Gastroesophageal sphincter (tissue), 4 donors: ENCODE measurements around the gene UBE2E3. TPM values are rescaled to one million over a fixed set of nuclear protein-coding genes. Genes with fewer than 3 reads are reported as not detected.

Source experiments
- ATAC-seq: fragments of 150-250 bp; one replicate; pipeline ENCODE4 v1.9.1; 2016; ENCODE audit warnings: mild to moderate bottlenecking, moderate library complexity
- H3K27ac ChIP-seq, 4 donors: fragments of 200-600 bp; sonication (generic) in 3 of 4; 1 replicate in 3 of 4; 2 replicates in 1 of 4; pipeline ENCODE4 v1.5.1; 2016 to 2019
- H3K27me3 ChIP-seq: fragments of 200-600 bp; sonication (generic); one replicate; pipeline ENCODE4 v1.5.1; 2019
- H3K36me3 ChIP-seq, 2 donors: fragments of 200-600 bp; sonication (generic); one replicate each; pipeline ENCODE4 v1.5.1; 2019; ENCODE audit warnings: control low read depth in 1 of 2
- H3K4me1 ChIP-seq, 3 donors: fragments of 200-600 bp; sonication (generic); 1 replicate in 2 of 3; 2 replicates in 1 of 3; pipeline ENCODE4 v1.5.1; 2016 to 2019; ENCODE audit warnings: control low read depth in 2 of 3
- H3K4me3 ChIP-seq, 2 donors: fragments of 200-600 bp; sonication (generic); one replicate each; pipeline ENCODE4 v1.5.1; 2019; ENCODE audit warnings: mild to moderate bottlenecking in 1 of 2, moderate library complexity in 1 of 2
- H3K9me3 ChIP-seq, 3 donors: fragments of 200-600 bp; sonication (generic); one replicate each; pipeline ENCODE4 v1.5.1; 2017 to 2019; ENCODE audit warnings: control low read depth in 2 of 3
- EP300 ChIP-seq: sonication (generic); formaldehyde crosslinking; IDR thresholded peaks from one replicate; pipeline ENCODE4 v1.6.1; 2017; ENCODE audit warnings: antibody characterized with exemption, mild to moderate bottlenecking
- POLR2A ChIP-seq, 2 donors: fragments of 450-650 bp; IDR thresholded peaks; one replicate each; pipeline ENCODE4 v1.6.1; 2017; ENCODE audit warnings: antibody characterized with exemption in 2 of 2, mild to moderate bottlenecking in 2 of 2, moderate library complexity in 1 of 2
- POLR2AphosphoS5 ChIP-seq: sonication (generic); formaldehyde crosslinking; IDR thresholded peaks from one replicate; pipeline ENCODE4 v1.6.1; 2017; ENCODE audit warnings: antibody characterized with exemption
- WGBS, 2 donors: methylation state at CpG; one replicate each; pipeline ENCODE4 v1.1.5; 2018; ENCODE audit warnings: low coverage in 1 of 2; 5-methylcytosine and 5-hydroxymethylcytosine counted together
- total RNA-seq, 4 donors: library from RNA; depleted of rRNA; stranded (reverse); fragments of >200 nt; gene quantifications; one replicate each; pipeline ENCODE4 v1.1.0, GENCODE V29; 2016
- TF ChIP-seq, protein P1 (sequence below), 4 experiments: fragments of 200-600 bp in 2 of 4; fragments of 450-650 bp in 2 of 4; sonication (generic) in 1 of 4; IDR thresholded peaks; one replicate each; pipeline ENCODE4 v1.5.1; 2017 to 2019; ENCODE audit warnings: antibody characterized with exemption in 4 of 4, mild to moderate bottlenecking in 2 of 4, moderate library complexity in 2 of 4

Gene UBE2E3
- total RNA-seq, 4 donors from 2014 or later, result 29.9 to 53.5 (median 42.2) TPM

DNA sequence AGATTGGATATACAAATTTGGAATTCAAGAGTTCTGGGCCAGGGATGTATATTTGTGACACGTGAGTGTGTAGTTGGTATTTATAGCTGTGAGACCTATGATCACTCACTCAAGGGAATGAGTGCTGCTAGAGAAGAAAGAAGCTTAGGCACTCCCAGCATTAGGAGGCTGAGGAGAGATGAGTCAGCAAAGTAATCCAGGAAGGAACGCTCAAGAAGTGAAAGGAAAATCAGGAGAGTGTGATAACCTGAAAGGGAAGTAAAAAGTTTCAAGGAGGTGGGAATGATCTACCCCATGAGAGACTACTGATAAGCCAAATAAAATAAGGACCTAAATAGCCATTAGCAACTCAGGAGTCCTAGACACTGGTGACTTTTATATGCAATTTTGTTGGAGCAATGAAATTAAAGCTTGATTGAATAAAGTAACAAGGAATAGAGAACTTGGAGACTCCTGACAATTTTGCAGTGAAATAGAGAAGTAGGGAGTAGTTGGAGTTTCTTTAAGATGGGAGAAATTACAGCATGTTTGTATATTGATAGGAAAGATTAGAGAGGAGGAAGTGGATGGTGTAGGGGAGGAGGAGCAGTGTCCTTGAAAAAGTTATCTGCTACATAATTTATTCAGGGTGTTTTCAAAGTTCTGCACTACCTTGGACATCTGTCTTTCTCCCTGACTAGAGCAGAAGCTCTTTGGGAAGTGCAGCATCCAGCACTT lies 89.9 kb downstream of the UBE2E3 start:
- Histone ChIP-seq H3K27ac (no peak overlapping the region), H3K9me3 (no peaks in the 10 kb centered on the region), H3K4me3 (no peak overlapping the region), H3K36me3 (no peaks in the 10 kb centered on the region), H3K27me3 (no peaks in the 10 kb centered on the region), H3K4me1 (no peaks in the 10 kb centered on the region)
- no peak for ATAC-seq
- TF ChIP-seq, protein P1, sequence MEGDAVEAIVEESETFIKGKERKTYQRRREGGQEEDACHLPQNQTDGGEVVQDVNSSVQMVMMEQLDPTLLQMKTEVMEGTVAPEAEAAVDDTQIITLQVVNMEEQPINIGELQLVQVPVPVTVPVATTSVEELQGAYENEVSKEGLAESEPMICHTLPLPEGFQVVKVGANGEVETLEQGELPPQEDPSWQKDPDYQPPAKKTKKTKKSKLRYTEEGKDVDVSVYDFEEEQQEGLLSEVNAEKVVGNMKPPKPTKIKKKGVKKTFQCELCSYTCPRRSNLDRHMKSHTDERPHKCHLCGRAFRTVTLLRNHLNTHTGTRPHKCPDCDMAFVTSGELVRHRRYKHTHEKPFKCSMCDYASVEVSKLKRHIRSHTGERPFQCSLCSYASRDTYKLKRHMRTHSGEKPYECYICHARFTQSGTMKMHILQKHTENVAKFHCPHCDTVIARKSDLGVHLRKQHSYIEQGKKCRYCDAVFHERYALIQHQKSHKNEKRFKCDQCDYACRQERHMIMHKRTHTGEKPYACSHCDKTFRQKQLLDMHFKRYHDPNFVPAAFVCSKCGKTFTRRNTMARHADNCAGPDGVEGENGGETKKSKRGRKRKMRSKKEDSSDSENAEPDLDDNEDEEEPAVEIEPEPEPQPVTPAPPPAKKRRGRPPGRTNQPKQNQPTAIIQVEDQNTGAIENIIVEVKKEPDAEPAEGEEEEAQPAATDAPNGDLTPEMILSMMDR (IDR thresholded peaks at IDR 0.05), result no peak
- no peak for TF ChIP-seq POLR2A (IDR thresholded peaks at IDR 0.05)
- no peak for TF ChIP-seq EP300
- TF ChIP-seq POLR2AphosphoS5, result no peak
- WGBS, 2 donors, result 65 to 83% methylated on average over 2 of the region's 2 CpGs

- no peaks in the 10 kb centered on the region for H3K4me1 ChIP-seq
- no peak overlapping the region for H3K27ac ChIP-seq
- no peaks in the 10 kb centered on the region for H3K36me3 ChIP-seq
- H3K4me3 ChIP-seq, result no peak overlapping the region
- 87 to 92% methylated on average over 4 to 5 of the region's 5 CpGs for WGBS, 2 donors
- H3K9me3 ChIP-seq, result no peaks in the 10 kb centered on the region
- H3K27me3 ChIP-seq, result no peaks in the 10 kb centered on the region
- no peak for ATAC-seq
- TF ChIP-seq, protein P1 (IDR thresholded peaks at IDR 0.05), result no peak
- TF ChIP-seq POLR2A (IDR thresholded peaks at IDR 0.05), result no peak
Measured at GRCh38 chr2:181070836-181071200, 90.4 kb downstream of the UBE2E3 start.

- Histone ChIP-seq H3K4me3 (no peak overlapping the region), H3K9me3 (no peaks in the 10 kb centered on the region), H3K27me3 (no peaks in the 10 kb centered on the region), H3K36me3 (no peaks in the 10 kb centered on the region), H3K4me1 (no peaks in the 10 kb centered on the region), H3K27ac (no peak overlapping the region)
- WGBS, 2 donors, result 62 to 71% methylated on average over 4 to 6 of the region's 6 CpGs
- no peak for TF ChIP-seq POLR2A (IDR thresholded peaks at IDR 0.05)
- TF ChIP-seq POLR2AphosphoS5, result no peak
- no peak for TF ChIP-seq EP300
- TF ChIP-seq, protein P1 (IDR thresholded peaks at IDR 0.05), result no peak
- ATAC-seq, result no peak
Measured at GRCh38 chr2:181072486-181073235, 92.3 kb downstream of the UBE2E3 start.

- TF ChIP-seq POLR2AphosphoS5 (no peak), EP300 (no peak), POLR2A (IDR thresholded peaks at IDR 0.05) (no peak)
- TF ChIP-seq, protein P1 (IDR thresholded peaks at IDR 0.05), result no peak
- H3K36me3 ChIP-seq, result no peaks in the 10 kb centered on the region
- no peaks in the 10 kb centered on the region for H3K9me3 ChIP-seq
- H3K4me3 ChIP-seq, result no peak overlapping the region
- ATAC-seq, result no peak
- no peak overlapping the region for H3K27ac ChIP-seq
- no peaks in the 10 kb centered on the region for H3K27me3 ChIP-seq
- no peaks in the 10 kb centered on the region for H3K4me1 ChIP-seq
Measured at GRCh38 chr2:181073896-181074295, 93.5 kb downstream of the UBE2E3 start.

- no peak for TF ChIP-seq POLR2AphosphoS5
- TF ChIP-seq, protein P1 (IDR thresholded peaks at IDR 0.05), result no peak
- TF ChIP-seq EP300, result no peak
- TF ChIP-seq POLR2A (IDR thresholded peaks at IDR 0.05), result no peak
- H3K36me3 ChIP-seq, result no peaks in the 10 kb centered on the region
- H3K4me3 ChIP-seq, result no peak overlapping the region
- H3K9me3 ChIP-seq, result no peaks in the 10 kb centered on the region
- H3K27me3 ChIP-seq, result no peaks in the 10 kb centered on the region
- no peaks in the 10 kb centered on the region for H3K4me1 ChIP-seq
- WGBS, 2 donors, result 53 to 71% methylated on average over 2 of the region's 2 CpGs
- no peak for ATAC-seq
- no peak overlapping the region for H3K27ac ChIP-seq
Measured at GRCh38 chr2:181074457-181074856, 94.1 kb downstream of the UBE2E3 start.
